Stimulated activated CD8-positive, alpha-beta memory T cell treated with anti-CD3 and anti-CD28 coated beads, Interleukin-12 subunit alpha, Interleukin-12 subunit beta, amount 100 ng/mL, for 24 hours (primary cell): ENCODE results near the gene RAB29.
"Not testable (repeated sequence)": the region's sequence is repeated elsewhere in the genome, so short reads cannot be mapped to it uniquely, and the experiment has no call there.

ENCODE experiments used
- DNase-seq: peaks from one replicate; pipeline ENCODE4 v3.0.0-alpha.2; 2020; ENCODE audit errors: extremely low read depth

The RAB29 gene, protein sequence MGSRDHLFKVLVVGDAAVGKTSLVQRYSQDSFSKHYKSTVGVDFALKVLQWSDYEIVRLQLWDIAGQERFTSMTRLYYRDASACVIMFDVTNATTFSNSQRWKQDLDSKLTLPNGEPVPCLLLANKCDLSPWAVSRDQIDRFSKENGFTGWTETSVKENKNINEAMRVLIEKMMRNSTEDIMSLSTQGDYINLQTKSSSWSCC

DNA sequence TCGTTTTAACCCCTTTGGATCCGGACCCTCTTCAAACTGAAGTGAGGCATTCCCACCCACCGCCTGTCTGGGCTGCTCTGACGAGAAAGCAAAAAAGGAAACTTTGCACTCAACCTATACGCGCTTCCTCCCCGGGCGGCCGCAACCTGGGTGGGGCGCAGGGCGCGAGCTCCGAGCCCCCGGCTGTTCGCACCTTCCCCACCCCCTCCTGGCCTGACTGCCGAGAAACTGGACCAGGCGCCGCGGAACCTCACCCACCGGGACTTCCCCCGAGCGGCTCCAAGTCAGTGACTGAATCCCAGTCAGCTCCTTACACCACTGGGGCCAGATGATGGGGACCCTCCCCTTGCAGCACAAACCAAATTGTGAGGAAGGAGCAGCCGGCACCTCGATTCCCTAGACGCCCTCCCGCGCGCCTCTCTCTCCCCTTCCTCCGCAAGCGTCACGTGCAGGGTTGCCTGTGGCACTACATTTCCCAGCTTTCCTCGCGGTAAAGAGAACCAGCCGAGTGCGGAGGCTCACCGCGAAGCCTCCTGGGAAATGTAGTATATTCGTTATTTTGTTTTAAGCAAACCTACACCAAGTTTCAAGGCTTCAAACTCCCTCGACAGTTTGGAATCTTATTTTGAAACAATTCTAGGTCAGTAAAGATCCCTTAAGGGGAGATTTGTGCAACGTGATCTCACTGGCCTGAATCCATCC is at the start of gene RAB29:
Gene RAB29 (minus strand): TSS at position 468 of the 702 bp plus-strand sequence. CDS start 526 bp downstream, outside the sequence.
- DNase-seq = peak; percentile 53

DNA sequence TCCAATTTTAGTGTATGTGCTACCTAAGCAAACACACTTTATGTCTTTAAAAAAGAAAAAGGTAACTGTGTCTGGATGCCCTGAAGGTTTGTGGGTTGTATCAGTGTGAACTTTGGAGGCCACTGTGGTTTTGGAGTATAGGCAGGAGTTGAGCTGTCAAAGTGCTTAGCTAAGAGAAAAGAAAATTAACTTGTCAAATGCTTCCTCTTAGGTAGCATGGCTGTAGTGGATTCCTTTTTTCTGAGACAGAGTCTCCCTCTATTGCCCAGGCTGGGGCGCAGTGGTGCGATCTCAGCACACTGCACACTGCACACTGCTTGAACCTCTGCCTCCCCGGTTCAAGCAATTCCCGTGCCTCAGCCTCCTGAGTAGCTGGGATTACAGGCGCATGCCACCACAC is 48.9 kb upstream of the RAB29 start:
- no peak for DNase-seq

DNA sequence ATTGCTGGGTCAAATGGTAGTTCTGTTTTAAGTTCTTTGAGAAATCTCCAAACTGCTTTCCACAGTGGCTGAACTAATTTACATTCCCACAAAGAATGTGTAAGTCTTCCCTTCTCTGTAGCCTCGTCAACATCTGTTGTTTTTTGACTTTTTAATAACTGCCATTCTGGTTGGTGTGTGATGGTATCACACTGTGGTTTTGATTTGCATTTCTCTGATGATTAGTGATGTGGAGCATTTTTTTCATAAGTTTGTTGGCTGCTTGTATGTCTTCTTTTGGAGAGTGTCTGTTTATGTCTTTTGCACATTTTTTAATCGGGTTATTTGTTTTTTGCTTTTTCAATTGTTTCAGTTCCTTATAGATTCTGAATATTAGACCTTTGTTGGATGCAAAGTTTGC is 48.0 kb upstream of the RAB29 start:
- DNase-seq = not testable (repeated sequence)

DNA sequence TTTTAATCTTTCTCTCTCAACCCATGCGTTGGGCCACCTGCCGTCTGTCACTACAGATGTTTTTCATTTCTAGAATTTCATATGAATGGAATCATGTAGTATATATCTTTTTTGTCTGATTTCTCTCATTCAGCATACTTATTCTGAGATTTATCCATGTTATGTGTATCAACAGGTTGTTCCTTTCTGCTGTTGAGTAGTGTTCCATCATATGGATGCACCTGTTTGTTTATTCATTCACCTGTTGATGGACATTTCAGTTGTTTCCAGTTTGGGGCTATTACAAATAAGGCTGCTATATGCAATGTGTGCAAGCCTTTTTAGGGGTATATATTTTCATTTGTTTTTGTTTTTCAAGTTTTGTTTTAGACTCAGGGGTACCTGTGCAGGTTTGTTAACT is 47.1 kb upstream of the RAB29 start:
- no peak for DNase-seq

- no peak for DNase-seq
These were observed 42.7 kb upstream of the RAB29 start for GRCh38 chr1:205817988-205818387.

GRCh38 chr1:205817364-205817763 is 42.1 kb upstream of the RAB29 start:
- no peak for DNase-seq

GRCh38 chr1:205813755-205814058 is 38.4 kb upstream of the RAB29 start:
- no peak for DNase-seq

- DNase-seq = peak; percentile 73
These were observed 37.8 kb upstream of the RAB29 start, which contains the start of gene SLC41A1 for GRCh38 chr1:205812878-205813754. SLC41A1 (minus strand) TSS chr1:205813198; CDS start chr1:205810441, 2,757 bp downstream.

- DNase-seq = no peak
These were observed 37.1 kb upstream of the RAB29 start for GRCh38 chr1:205812271-205812877.

GRCh38 chr1:205811660-205812059 is 36.4 kb upstream of the RAB29 start:
- DNase-seq = no peak

- no peak for DNase-seq
These were observed 35.3 kb upstream of the RAB29 start for GRCh38 chr1:205810448-205811157.

GRCh38 chr1:205809942-205810345 is 34.7 kb upstream of the RAB29 start:
- DNase-seq = no peak

- no peak for DNase-seq
These were observed 34.2 kb upstream of the RAB29 start for GRCh38 chr1:205809469-205809868.

DNA sequence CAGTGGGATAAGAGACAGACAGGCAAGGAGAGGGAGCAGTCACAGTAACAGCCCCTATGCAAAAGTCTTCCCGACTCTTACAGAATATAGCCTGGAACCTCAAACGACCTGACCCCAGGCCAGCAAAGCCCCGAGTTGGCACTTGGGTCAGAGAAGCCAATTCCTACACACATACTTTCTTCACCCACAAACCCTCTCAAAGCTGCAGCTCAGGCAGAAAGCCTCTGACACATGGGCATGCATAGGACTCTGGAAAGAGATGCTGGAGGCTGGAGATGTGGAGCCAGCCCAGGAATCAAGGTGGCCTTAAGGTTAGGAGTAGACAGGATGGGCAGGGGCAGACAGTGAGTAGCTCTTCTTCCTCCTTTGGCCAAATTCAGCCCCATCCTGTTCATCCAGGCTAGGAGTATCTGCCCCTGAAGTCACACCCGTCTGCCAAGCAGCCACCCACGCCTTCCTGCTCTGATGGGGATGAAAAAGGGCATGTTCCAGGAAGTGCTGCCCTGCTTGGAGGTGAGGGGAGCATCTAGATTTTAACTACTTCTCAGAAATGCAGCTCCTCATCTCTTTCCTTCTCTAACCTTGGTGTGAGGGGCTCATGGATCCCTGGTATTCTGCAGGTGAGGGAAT is 29.9 kb upstream of the RAB29 start:
- no peak for DNase-seq

DNA sequence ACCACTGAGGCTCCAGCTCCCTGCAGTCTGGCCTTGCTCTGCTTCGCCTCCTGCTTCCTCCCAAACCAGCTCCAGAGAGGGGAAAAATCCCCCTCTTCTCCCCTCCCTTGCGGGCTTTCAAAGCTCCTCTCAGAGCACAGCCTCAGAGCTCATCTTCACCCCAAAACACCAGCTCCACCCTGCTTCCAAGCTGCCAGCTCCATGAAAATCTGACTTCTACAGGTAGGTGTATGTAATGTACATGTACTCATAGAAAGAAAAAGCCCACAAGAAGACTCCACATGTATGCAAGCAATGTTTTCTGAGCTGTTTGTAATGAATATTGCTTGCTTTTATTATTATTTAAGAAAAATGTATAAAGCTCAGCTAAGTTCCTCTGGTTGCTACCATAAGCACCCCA is 29.3 kb upstream of the RAB29 start:
- DNase-seq = no peak

GRCh38 chr1:205803986-205804385 is 28.7 kb upstream of the RAB29 start:
- DNase-seq = no peak

DNA sequence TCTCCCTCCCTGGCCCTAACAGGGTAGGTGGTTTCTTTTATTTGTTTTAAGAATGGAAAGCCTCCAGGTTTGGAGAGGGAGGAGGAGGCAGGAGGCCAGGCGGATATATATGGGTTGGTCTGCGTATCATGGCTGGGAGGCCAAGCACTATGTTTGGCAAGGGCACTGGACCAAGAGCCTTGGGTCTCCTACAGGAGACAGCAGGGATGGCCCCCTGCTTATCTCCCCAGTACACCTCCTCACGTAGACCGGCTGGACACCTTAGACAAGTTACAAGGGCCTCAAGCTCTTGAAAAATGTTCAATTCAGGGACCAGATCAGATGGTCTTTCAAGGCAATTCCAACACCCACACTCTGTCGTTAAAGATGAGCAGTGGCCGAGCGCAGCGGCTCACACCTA is 26.8 kb upstream of the RAB29 start:
- DNase-seq = no peak

DNA sequence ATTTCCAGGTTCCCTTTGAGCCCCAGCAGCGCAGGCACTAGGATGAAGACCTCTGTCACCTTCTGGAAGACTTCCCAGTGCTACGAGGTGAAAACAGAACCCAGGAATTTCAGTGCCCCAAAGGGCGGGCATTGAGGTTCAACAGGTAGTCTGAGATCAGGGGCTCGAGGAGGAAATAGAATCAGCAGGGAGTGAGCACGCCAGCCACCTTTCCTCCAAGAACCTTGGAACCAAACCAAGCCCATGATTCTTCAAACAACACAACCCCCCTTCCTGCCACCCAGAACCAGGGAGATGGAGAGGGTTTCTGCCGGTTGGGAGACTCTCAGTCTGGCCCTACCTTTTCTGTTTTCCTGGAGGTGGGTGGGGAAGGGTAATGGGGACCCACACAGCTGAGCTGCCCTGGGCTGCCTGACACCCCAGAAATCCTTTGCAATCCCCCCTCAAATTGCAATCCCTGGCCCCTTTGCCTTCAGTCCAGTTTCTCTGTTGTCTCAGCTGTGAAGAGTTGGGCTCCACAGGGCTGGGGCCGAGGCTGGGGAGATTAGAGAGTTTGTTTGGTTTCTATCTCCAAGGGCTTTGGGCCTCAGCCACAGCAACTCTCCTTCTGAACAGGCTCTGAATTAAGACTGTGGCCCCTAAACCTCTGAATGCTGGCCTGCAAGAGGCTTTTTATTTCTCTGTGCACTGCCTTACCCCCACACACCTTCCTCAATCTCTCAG is 25.9 kb upstream of the RAB29 start:
- DNase-seq = no peak

GRCh38 chr1:205800427-205800826 is 25.1 kb upstream of the RAB29 start:
- DNase-seq = no peak

GRCh38 chr1:205798577-205798976 is 23.3 kb upstream of the RAB29 start:
- DNase-seq = no peak
